C4-2B (cell line): ENCODE results near the gene AASDHPPT.

ENCODE experiments used
- CTCF ChIP-seq: fragments of 450-650 bp; conservative IDR thresholded peaks from 2 replicates; pipeline ENCODE4 v1.5.1; 2017; ENCODE audit warnings: mild to moderate bottlenecking
- ZFX ChIP-seq: fragments of 450-650 bp; IDR thresholded peaks from 2 replicates; pipeline ENCODE4 v1.6.1; 2017

- TF ChIP-seq CTCF: no peak
- no peak for TF ChIP-seq ZFX
These were observed 4.7 kb upstream of the AASDHPPT start for GRCh38 chr11:106072804-106073203.
